Measurements from ENCODE around the gene ANAPC13.

ANAPC13 gene

GRCh38 chr3:134481166-134481565, 4.6 kb downstream of the ANAPC13 start:
- DNase-seq: no peak

DNA sequence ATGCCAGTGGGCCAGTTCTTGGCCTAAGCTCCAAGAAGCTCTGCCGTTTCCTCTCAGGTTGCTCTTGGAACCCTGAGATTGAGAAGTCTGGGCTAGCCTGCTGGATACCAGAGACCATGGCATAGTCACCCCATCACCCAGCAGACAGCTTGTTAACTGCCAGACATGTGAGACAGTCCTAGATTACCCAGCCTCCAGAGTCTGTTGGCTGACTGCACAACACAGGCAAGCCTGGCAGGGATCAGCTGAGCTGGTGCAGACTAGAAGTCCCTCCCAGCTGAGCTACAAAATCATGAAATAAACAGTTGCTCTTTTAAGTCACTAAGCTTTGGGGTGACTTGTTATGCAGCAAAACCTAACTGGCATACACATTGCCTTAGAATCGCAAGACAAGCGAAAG, 5.2 kb downstream of the ANAPC13 start:
- DNase-seq: no peak

DNA sequence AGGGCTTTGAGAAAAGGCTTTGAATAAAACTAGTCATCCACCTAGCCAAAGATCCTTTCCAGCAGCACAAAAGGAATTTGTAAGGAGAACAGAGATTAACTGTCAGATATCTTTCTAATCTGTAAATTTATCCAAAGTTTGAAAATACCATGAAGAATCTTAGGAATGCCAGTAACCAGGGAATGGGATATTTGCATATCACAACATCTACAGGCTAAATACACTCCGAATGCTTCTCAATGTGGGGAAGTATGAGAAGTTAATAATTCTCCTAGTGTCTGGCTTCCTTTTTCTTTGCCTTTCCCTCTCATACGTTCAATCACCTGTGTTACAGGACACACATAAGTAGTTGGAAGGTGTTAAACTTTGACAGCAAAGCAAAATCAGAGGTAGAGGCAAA, 7.8 kb downstream of the ANAPC13 start:
- no peak for DNase-seq

DNA sequence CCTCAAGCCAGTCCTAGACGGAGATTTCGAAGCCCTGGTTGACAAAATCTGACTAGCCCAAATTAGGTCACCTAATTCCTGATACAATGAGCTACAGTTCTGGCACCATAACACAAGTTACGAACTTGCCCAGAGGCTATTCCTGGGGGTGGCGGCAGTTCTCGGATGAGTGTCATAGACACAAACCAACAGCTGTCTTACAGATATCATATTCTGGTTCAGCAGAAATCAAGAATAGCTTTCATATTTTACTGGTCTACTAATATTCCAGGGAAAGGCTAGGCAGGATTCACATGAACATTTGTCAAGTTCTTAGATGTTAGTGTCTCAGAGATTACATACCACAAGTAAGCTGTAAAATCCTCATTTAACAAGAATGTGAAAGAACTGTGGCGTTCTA, 8.8 kb downstream of the ANAPC13 start:
- DNase-seq: no peak

- no peak for DNase-seq
Observed at GRCh38 chr3:134476306-134476705, 9.5 kb downstream of the ANAPC13 start.

DNA sequence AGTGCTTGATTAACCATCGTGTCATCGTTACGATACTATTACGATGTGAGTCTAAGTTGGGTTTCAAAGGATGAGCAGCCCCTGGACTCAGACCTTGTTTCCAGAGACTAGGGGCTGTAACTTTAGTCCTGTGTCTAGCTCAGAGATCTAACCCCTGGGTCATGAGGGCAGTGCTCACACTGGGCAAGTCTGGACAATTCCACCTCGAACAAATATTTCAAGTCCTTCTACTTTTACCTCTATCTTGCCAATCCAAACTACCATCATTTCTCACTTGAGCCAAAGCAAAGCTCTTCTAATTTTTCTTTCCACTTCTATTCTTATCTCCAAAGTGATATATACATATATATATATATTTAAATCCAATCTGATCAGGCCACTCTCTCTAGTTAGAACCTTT, 10.8 kb downstream of the ANAPC13 start:
- no peak for DNase-seq

- peak; percentile 93 for DNase-seq
Observed at GRCh38 chr3:134473868-134474546, 11.8 kb downstream of the ANAPC13 start.

- no peak for DNase-seq
Observed at GRCh38 chr3:134472831-134473230, 13.0 kb downstream of the ANAPC13 start.

- no peak for DNase-seq
Observed at GRCh38 chr3:134471521-134472193, 14.1 kb downstream of the ANAPC13 start.

GRCh38 chr3:134468519-134468918, 17.3 kb downstream of the ANAPC13 start:
- DNase-seq: no peak

DNA sequence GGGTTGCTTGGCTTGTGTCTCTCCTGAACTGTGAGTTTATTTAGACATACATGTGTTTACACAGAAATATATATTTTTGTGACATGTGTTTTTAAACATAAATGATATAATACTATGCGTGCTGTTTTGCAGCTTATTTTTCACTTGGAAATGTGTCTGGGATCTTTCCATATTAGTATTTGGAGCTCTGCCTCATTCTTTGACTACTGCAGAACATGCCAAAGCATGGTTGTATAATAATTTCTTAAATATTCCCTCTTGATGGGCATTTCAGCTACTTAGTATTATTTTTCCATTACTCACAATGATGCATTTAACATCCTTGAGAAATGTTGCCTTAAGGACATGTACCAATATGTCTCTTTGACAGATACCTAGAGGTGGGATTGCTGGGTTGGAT, 19.5 kb downstream of the ANAPC13 start:
- DNase-seq: no peak

- no peak for DNase-seq
Observed at GRCh38 chr3:134464689-134465365, 21.0 kb downstream of the ANAPC13 start.

DNA sequence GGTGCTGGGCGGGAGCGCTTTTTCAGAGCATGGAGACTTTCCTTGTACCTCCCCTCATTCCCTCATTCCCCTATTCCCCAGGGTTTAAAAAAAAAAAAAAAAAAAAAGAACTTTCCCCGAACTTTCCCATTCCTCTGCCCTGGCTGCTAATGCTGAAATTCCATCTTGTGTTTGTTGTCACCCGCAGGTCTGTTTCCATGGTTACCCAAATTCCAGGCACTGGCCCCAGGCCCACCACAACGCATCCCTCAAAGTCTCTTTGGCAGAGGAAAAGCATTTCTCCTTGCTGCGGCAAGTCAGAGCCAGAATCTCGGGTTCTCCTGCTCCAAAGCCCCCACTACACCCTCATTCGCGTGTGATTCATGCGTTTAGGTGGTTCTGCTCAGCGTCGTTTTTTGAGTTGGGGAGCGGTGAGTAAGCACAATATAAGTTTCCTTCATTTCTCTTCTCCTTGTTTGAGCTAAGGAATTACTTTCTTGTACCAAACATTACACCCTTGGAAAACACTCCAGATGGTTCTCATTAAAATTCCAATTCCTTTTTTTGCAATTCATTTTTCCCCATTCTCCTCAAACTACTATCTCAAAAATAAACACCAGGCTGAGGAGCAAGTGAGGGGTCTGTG, 21.6 kb downstream of the ANAPC13 start:
- DNase-seq: no peak

DNA sequence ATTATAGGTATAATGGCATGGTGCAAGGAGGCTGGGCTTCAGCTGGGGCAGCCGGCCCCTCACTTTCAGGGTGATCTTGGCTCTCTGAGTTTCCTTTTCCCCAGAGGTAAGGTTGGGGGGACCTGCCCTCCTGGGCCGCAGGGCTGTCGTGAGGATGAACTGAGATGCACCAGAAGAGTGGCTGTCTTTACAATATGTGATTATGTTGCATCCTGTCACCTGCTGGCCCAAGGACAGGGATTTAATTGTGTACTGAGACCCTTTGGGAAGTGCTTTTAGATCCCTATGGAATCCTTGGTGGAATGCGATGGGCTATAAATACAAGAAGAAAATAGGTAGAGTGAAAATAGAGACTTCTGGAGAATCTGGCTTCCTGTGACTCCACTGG, 22.1 kb downstream of the ANAPC13 start:
- DNase-seq: no peak

DNA sequence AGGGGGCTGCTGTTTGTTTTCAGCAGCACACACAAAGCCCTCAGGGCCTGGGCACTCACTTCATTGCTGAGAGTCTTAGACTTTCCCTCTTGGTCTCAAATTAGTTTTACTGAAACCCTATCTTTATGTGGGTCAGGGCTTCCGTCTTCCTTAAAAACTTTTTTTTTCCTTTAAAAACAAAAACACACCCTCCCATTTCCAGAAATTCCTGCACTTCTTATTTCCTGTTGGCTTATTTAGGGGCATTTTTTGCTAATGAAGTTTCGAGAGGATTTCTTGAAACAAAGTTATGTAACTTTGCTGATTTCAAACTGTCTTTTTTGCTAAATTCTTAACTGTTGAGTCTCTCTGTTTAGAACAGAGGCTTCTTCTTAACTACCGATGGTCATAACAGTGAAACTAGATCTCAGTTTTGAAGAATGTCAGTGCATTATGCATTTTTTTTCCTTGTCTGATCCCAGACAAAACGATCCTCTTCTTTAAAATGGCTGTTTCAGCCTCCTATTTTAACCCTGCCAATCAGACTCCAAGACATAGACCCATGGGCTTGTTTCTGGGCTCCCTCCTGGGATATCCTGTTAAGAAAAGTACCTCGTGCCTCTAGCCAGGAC, 23.3 kb downstream of the ANAPC13 start:
- no peak for DNase-seq

GRCh38 chr3:134460965-134461364, 24.8 kb downstream of the ANAPC13 start:
- DNase-seq: no peak

DNA sequence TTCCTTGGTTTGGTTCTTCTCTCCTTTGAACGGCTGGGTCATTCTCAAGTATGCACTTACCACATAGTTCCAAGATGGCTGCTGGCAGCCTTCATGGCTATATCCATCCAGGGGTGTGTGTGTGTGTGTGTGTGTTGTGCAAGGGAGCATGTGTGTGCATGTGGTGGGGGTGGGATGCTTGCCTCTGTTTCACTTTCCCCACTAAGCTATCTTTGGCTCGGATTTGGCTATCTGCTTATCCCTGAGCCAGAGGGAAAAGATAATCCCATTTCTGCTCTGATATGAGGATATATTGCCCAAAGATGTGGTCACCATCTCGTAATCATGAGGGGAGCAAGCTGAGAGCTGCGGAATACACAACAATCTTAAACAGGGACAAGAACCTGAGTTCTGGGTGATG, 26.2 kb downstream of the ANAPC13 start:
- DNase-seq: no peak

DNA sequence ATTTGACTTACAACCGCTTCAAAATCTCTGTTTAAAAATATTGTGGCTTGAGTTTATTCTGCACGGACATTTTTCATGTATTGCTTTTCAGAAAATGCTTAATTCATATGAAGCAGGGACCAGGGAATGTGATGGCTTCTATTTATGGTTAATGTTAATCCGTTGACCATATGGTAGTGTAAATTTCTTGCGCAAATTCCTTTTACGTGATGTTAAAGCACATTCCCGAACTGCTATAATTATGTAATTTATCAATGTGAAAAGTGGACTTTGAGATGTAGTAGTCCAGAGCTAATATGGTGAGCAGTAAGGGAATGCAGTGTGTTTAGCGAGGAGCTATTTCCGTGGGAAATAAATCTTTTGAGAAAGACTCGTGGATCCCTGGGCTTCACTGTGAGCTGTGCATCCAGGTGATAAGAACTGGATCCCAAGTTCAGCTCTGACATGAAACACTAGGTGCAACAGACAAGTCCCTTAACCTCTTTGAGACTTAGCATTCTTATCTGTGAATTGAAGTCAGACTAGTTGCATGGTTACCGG, 27.3 kb downstream of the ANAPC13 start:
- DNase-seq: no peak

GRCh38 chr3:134457376-134458074, 28.3 kb downstream of the ANAPC13 start:
- no peak for DNase-seq

GRCh38 chr3:134453631-134454030, 32.2 kb downstream of the ANAPC13 start:
- DNase-seq: no peak

GRCh38 chr3:134449951-134450350, 35.8 kb downstream of the ANAPC13 start:
- DNase-seq: no peak

GRCh38 chr3:134449277-134449676, 36.5 kb downstream of the ANAPC13 start:
- DNase-seq: peak; percentile 22

Measured in hematopoietic multipotent progenitor cell treated with erythropoietin and hydrocortisone succinate and interleukin-3 and kit ligand, for 6 days (in vitro differentiated cells).